Measurements from ENCODE around the gene SBK1. TPM values are rescaled to one million over a fixed set of nuclear protein-coding genes. Genes with fewer than 3 reads are reported as not detected.

SBK1 gene
- total RNA-seq, 2 experiments from 2014 or later: 35.3 to 35.9 TPM

GRCh38 chr16:28273511-28273910 lies 18.8 kb upstream of the SBK1 start:
- CTCF ChIA-PET: interaction anchor here (1.5 kb wide), 1 partner anchor 48 kb away, joined by 5 read pairs; no protein-coding TSS in a partner anchor
- POLR2A ChIA-PET: no interaction called here
- Mint-ChIP-seq H3K9me3 (no peaks in the 10 kb centered on the region), H3K36me3 (ENCODE audit: low read depth) (no peaks in the 10 kb centered on the region), H3K27me3 (no peaks in the 10 kb centered on the region), H3K4me3 (no peak overlapping the region), H3K27ac (no peak overlapping the region), H3K4me1 (ENCODE audit: low read depth) (peaks cover 24% of the 10 kb centered on the region)
- ATAC-seq (no peak), DNase-seq (no peak)
- no peak for TF ChIP-seq CTCF (IDR thresholded peaks at IDR 0.05)
- intact Hi-C loops (cut with micrococcal nuclease): no loop called here

DNA sequence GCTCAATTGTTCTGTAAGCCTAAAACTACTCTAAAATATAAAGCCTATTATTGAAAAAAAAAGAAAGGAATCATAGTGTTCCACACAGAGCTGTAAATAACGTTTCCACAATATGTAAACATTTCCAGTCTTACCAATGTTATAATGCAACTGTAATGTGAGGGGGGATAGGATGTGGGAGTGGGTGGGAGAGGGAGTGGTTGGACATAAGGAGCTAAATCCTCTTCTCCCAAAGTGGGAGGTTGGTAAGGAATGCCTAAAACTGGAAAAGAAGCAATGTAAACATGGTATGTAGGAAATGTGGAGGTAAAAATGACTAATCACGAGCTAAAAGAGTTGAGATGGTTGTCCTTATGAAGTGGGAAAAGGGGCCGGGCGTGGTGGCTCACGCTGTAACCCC lies 17.6 kb upstream of the SBK1 start:
- Mint-ChIP-seq H3K9me3 (no peaks in the 10 kb centered on the region), H3K27me3 (no peaks in the 10 kb centered on the region), H3K4me3 (no peak overlapping the region), H3K27ac (no peak overlapping the region), H3K36me3 (ENCODE audit: low read depth) (no peaks in the 10 kb centered on the region), H3K4me1 (ENCODE audit: low read depth) (peaks cover 36% of the 10 kb centered on the region)
- ChIA-PET POLR2A (interaction anchor here (0.9 kb wide), 1 partner anchor 279 kb away, joined by 4 read pairs; the partner anchor contains the start of gene SGF29), CTCF (interaction anchor here (15.9 kb wide), 1 partner anchor 42 kb away, joined by 259 read pairs; no protein-coding TSS in a partner anchor)
- no peak for TF ChIP-seq CTCF (IDR thresholded peaks at IDR 0.05)
- no peak for DNase-seq
- no peak for ATAC-seq
- intact Hi-C loops (cut with micrococcal nuclease): no loop called here

DNA sequence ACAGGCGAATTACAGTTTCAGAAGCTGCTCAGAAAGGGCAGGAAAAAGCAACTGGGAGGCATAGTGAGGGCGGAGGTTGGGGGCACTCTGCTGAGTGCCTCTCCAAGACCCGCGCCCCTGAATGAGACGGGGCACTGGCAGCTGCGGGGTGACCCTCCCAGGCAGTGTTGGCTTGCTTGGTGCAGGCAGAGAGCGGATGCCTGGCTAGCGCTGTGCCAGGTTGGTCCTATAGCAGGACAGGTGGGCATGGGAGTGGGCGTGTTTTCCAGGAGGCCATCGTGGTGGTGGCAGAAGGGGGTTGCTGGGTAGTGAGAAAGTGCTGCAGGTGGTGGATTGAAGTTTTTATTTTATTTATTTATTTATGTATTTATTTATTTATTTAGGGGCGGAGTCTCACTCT lies 16.0 kb upstream of the SBK1 start:
- Mint-ChIP-seq H3K9me3 (no peaks in the 10 kb centered on the region), H3K36me3 (ENCODE audit: low read depth) (no peaks in the 10 kb centered on the region), H3K27me3 (no peaks in the 10 kb centered on the region), H3K4me1 (ENCODE audit: low read depth) (peaks cover 36% of the 10 kb centered on the region), H3K4me3 (no peak overlapping the region), H3K27ac (no peak overlapping the region)
- no peak for DNase-seq
- ChIA-PET POLR2A (interaction anchor here (1.1 to 1.3 kb wide), 2 partner anchors 29 to 40 kb away, joined by 3 to 5 read pairs; no protein-coding TSS in a partner anchor), CTCF (interaction anchor here (1.4 to 15.9 kb wide), 7 partner anchors 14 to 111 kb away, joined by 3 to 259 read pairs (median 13); partner anchors contain the start of gene SBK1)
- intact Hi-C loops (cut with micrococcal nuclease): loop anchor here (2.0 kb wide), 1 partner anchor 40 kb away; no protein-coding TSS in a partner anchor
- ATAC-seq: no peak
- no peak for TF ChIP-seq CTCF (IDR thresholded peaks at IDR 0.05)

GRCh38 chr16:28277537-28278388 lies 14.6 kb upstream of the SBK1 start:
- Mint-ChIP-seq H3K27me3 (no peaks in the 10 kb centered on the region), H3K36me3 (ENCODE audit: low read depth) (no peaks in the 10 kb centered on the region), H3K27ac (peak overlapping the region; percentile 13), H3K9me3 (no peaks in the 10 kb centered on the region), H3K4me3 (peak overlapping the region; percentile 29), H3K4me1 (ENCODE audit: low read depth) (peaks cover 36% of the 10 kb centered on the region)
- intact Hi-C loops (cut with micrococcal nuclease): loop anchor here (2.0 kb wide), 1 partner anchor 39 kb away; no protein-coding TSS in a partner anchor
- ChIA-PET POLR2A (interaction anchor here (0.6 to 1.7 kb wide), 9 partner anchors 12 to 40 kb away, joined by 3 to 4 read pairs (median 3); partner anchors contain the start of gene SBK1), CTCF (interaction anchor here (0.7 to 15.9 kb wide), 20 partner anchors 9 to 144 kb away, joined by 3 to 259 read pairs (median 5); partner anchors contain the start of gene SBK1)
- TF ChIP-seq CTCF (IDR thresholded peaks at IDR 0.05): peak; percentile 97
- ATAC-seq: peak; percentile 91
- peak; percentile 92 for DNase-seq

Measured in activated CD8-positive, alpha-beta T cell treated with anti-CD3 and anti-CD28 coated beads for 36 hours (primary cell).